K562 (cell line): Measurements from ENCODE around the gene CFAP251.

Source experiments
- ARHGAP35 ChIP-seq: fragments of 450-650 bp; IDR thresholded peaks from 2 replicates; pipeline ENCODE4 v1.6.1; 2018; ENCODE audit not compliant: partially characterized antibody
- CHCHD3 ChIP-seq: fragments of 250-450 bp; sonication (Bioruptor Pico); IDR thresholded peaks from 2 replicates; pipeline ENCODE4 v2.1.2; 2022; ENCODE audit warnings: mild to moderate bottlenecking
- FOXJ3 ChIP-seq: sonication (generic); formaldehyde crosslinking; IDR thresholded peaks from 2 replicates; pipeline ENCODE4 v1.4.0; 2020; ENCODE audit warnings: mild to moderate bottlenecking, missing genetic modification reagents
- MAX ChIP-seq: sonication (generic); formaldehyde crosslinking; IDR thresholded peaks from 2 replicates; pipeline ENCODE4 v1.9.0; 2022; ENCODE audit warnings: mild to moderate bottlenecking, missing genetic modification reagents
- ZBTB49 ChIP-seq: sonication (generic); formaldehyde crosslinking; IDR thresholded peaks from 2 replicates; pipeline ENCODE4 v1.8.0; 2022; ENCODE audit warnings: missing genetic modification reagents, mild to moderate bottlenecking, borderline replicate concordance
- ZNF398 ChIP-seq: fragments of 250-450 bp; sonication (Bioruptor Pico); IDR thresholded peaks from 2 replicates; pipeline ENCODE4 v1.8.0; 2021; ENCODE audit warnings: moderate library complexity, mild to moderate bottlenecking, inconsistent platforms

GRCh38 chr12:121916719-121917118 is 1.7 kb upstream of the CFAP251 start:
- no peak for TF ChIP-seq FOXJ3 (CRISPR knock-in tag)
- TF ChIP-seq MAX (CRISPR knock-in tag), result no peak
- no peak for TF ChIP-seq ZBTB49 (CRISPR knock-in tag)
- TF ChIP-seq ARHGAP35, result no peak
- TF ChIP-seq ZNF398 (CRISPR knock-in tag), result no peak
- TF ChIP-seq CHCHD3 (CRISPR knock-in tag), result no peak
